NCI-H1417 (cell line): Measurements from ENCODE around the gene NCOA7.

Source experiments
- DNase-seq, 3 experiments: peaks; one replicate each; lab custom pipeline; 2025; lab: John Stamatoyannopoulos, UW

The NCOA7 gene

DNA sequence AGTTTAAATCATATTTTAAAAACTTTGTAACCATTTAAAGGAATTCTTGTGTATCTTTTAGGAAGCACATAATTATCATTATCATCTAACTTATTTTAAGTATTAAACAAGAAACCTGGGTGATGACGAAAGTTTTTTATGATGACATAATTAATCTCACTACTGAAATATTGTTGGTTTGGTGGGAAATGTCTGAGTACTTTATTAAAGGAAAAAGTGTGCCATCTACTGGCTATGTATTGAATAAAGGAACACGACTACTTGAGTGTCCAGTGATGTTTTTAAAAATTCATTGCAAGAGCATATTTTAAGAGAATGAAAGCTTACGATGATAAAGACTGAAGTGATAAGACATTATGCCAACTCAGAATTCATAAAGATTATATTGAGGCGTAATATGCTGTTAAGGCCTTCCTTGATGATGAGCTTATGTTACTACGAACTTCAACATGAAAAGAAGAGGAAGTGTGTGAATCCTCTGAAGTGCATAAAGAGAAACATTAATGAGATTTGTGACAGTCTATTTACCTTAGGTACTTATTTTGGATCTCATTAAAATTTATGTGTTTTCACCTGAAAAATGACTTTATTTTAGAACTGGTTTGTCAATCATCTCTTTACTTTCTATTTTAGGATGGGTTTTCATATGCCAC lies 183.6 kb downstream of the NCOA7 start:
- DNase-seq = peak; percentile 16 to 78 (median 67)

DNA sequence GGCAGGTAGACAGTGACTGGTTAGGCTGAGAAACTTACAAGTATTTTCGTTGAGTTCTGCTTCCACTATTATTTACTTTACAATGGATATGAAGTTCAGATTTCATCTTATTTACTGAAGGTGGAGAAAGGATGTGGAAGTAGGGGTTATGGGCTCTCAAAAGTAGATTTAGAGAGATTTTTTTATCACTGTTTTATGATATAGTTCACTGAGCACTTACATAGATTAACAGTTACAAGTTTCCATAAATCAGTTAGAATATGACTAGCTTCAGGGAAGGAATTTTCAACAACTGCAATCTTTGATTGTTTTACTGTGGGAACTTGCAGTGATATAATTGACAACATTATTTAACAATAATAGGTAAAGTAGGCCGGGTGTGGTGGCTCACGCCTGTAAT lies 188.3 kb downstream of the NCOA7 start:
- no peak for DNase-seq
